GM12878 (cell line): Measurements from ENCODE around the gene ITGA7. TPM values are rescaled to one million over a fixed set of nuclear protein-coding genes. Genes with fewer than 3 reads are reported as not detected.

Experiments used
- ATAC-seq: fragments of 200-7000 bp; cut with Tn5 transposase; 3 replicates; pipeline ENCODE4 v1.9.1; 2020; ENCODE audit warnings: mild to moderate bottlenecking, moderate library complexity
- BruUV-seq: library from RNA; stranded (reverse); fragments of 400-500 nt; replicated peaks from 2 replicates; lab custom pipeline; 2021; lab: Mats Ljungman, UMichigan
- CTCF ChIA-PET: fragments of 300-600 bp; sonication (Branson Sonifier 250); formaldehyde crosslinking; extraction: SDS; loops from one replicate; lab custom pipeline; 2021; ENCODE audit warnings: inconsistent platforms; lab: Yijun Ruan, JAX
- POLR2A ChIA-PET: fragments of 350-600 bp; formaldehyde crosslinking; extraction: SDS; loops from one replicate; lab custom pipeline; 2021; ENCODE audit warnings: inconsistent platforms; lab: Charles Lee
- RAD21 ChIA-PET: fragments of 300-600 bp; sonication (Branson Sonifier 250); formaldehyde crosslinking; loops from one replicate; lab custom pipeline; 2023; ENCODE audit warnings: antibody characterized with exemption; ENCODE audit not compliant: unreplicated experiment; lab: Charles Lee
- SMC1A ChIA-PET: fragments of 300-600 bp; sonication (Branson Sonifier 250); formaldehyde crosslinking; loops from one replicate; lab custom pipeline; 2023; ENCODE audit not compliant: unreplicated experiment, uncharacterized antibody; lab: Charles Lee
- DNase-seq: peaks from one replicate; pipeline ENCODE4 v3.0.0-alpha.2; 2011; ENCODE audit warnings: low read depth, low spot score
- FAIRE-seq: peaks from 3 replicates; lab custom pipeline; 2011; peaks lifted over from hg19 to GRCh38; lab: Jason Lieb, UNC
- H2AFZ ChIP-seq: 2 replicates; pipeline ENCODE4 v1.6.0; 2011; ENCODE audit warnings: low read depth, low read length, control low read depth; ENCODE audit not compliant: control insufficient read depth
- H3K27ac ChIP-seq: 2 replicates; pipeline ENCODE4 v1.5.1; 2011; ENCODE audit warnings: control low read depth; ENCODE audit not compliant: control insufficient read depth, insufficient read depth
- H3K27me3 ChIP-seq, 2 experiments: replicated peaks in 1 of 2; 2 replicates each; pipeline versions ENCODE4 v1.6.0 to v1.6.1; 2011; ENCODE audit warnings: low read length in 1 of 2; ENCODE audit not compliant: control insufficient read depth in 2 of 2, insufficient read depth in 2 of 2
- H3K36me3 ChIP-seq, 2 experiments: 2 replicates each; pipeline ENCODE4 v1.5.1; 2011; ENCODE audit warnings: low read length in 1 of 2; ENCODE audit not compliant: control insufficient read depth in 2 of 2, insufficient read depth in 2 of 2
- H3K4me1 ChIP-seq: 2 replicates; pipeline ENCODE4 v1.6.1; 2011; ENCODE audit warnings: mild to moderate bottlenecking, low read length, moderate library complexity, mixed read lengths; ENCODE audit not compliant: control insufficient read depth, insufficient read depth
- H3K4me2 ChIP-seq: 2 replicates; pipeline ENCODE4 v1.6.0; 2011; ENCODE audit warnings: control low read depth; ENCODE audit not compliant: control insufficient read depth, insufficient read depth
- H3K4me3 ChIP-seq: fragments of 200-600 bp; sonication (generic); 2 replicates; pipeline ENCODE4 v1.5.1; 2016
- H3K79me2 ChIP-seq: 2 replicates; pipeline ENCODE4 v1.6.0; 2011; ENCODE audit warnings: low read length; ENCODE audit not compliant: control insufficient read depth, insufficient read depth
- H3K9ac ChIP-seq: 2 replicates; pipeline ENCODE4 v1.8.0; 2011; ENCODE audit warnings: low read length, control low read depth, mixed read lengths; ENCODE audit not compliant: control insufficient read depth, insufficient read depth
- H3K9me3 ChIP-seq: replicated peaks from 3 replicates; pipeline ENCODE4 v1.5.1; 2011; ENCODE audit warnings: mild to moderate bottlenecking, low read length; ENCODE audit not compliant: control insufficient read depth, insufficient read depth
- H4K20me1 ChIP-seq: 2 replicates; pipeline ENCODE4 v1.6.0; 2011; ENCODE audit not compliant: control insufficient read depth, insufficient read depth
- BCL3 ChIP-seq: IDR thresholded peaks from 2 replicates; pipeline ENCODE4 v1.6.1; 2011; ENCODE audit warnings: borderline replicate concordance, low read depth, mild to moderate bottlenecking, moderate library complexity, low read length; ENCODE audit not compliant: insufficient read depth, poor library complexity, severe bottlenecking
- CREM ChIP-seq: IDR thresholded peaks from 2 replicates; pipeline ENCODE4 v1.6.1; 2014; ENCODE audit warnings: antibody characterized with exemption, low read depth
- E2F8 ChIP-seq: fragments of 450-650 bp; IDR thresholded peaks from 2 replicates; pipeline ENCODE4 v1.6.1; 2018; ENCODE audit warnings: mild to moderate bottlenecking, low read depth, moderate library complexity; ENCODE audit not compliant: partially characterized antibody
- EP300 ChIP-seq, 2 experiments: fragments of 150-350 bp in 1 of 2; IDR thresholded peaks; 2 replicates each; pipeline ENCODE4 v1.6.1; 2011 to 2012; ENCODE audit warnings: low read depth in 2 of 2, low read length in 2 of 2, borderline replicate concordance in 1 of 2, improper control_type of control experiment in 1 of 2, inconsistent platforms in 1 of 2; ENCODE audit not compliant: control insufficient read depth in 1 of 2
- FOS ChIP-seq: IDR thresholded peaks from 3 replicates; pipeline ENCODE4 v1.6.1; 2011; ENCODE audit warnings: borderline replicate concordance; ENCODE audit not compliant: insufficient read length; ENCODE audit errors: extremely low read depth
- HSF1 ChIP-seq: fragments of 150-350 bp; IDR thresholded peaks from 2 replicates; pipeline ENCODE4 v1.6.1; 2014; ENCODE audit warnings: mild to moderate bottlenecking, low read depth, low read length
- IKZF1 ChIP-seq: fragments of 450-650 bp; conservative IDR thresholded peaks from 2 replicates; pipeline ENCODE4 v1.6.1; 2017; ENCODE audit warnings: antibody characterized with exemption, mild to moderate bottlenecking
- IRF3 ChIP-seq: fragments of 450-650 bp; IDR thresholded peaks from 2 replicates; pipeline ENCODE4 v1.6.1; 2014; ENCODE audit warnings: mild to moderate bottlenecking
- NRF1 ChIP-seq: conservative IDR thresholded peaks from 2 replicates; pipeline ENCODE4 v1.6.1; 2011; ENCODE audit warnings: mild to moderate bottlenecking, low read depth, low read length, improper control_type of control experiment
- RAD21 ChIP-seq: IDR thresholded peaks from 2 replicates; pipeline ENCODE4 v1.6.1; 2011; ENCODE audit warnings: mild to moderate bottlenecking, low read depth, low read length, moderate library complexity; ENCODE audit not compliant: insufficient read depth
- RAD51 ChIP-seq: fragments of 450-650 bp; IDR thresholded peaks from 2 replicates; pipeline ENCODE4 v1.6.1; 2016; ENCODE audit warnings: moderate library complexity, mild to moderate bottlenecking, inconsistent platforms
- SIX5 ChIP-seq: IDR thresholded peaks from 2 replicates; pipeline ENCODE4 v1.6.1; 2011; ENCODE audit warnings: mild to moderate bottlenecking, low read depth, low read length, moderate library complexity; ENCODE audit not compliant: severe bottlenecking
- SREBF2 ChIP-seq: IDR thresholded peaks from 2 replicates; pipeline ENCODE4 v1.6.1; 2012; ENCODE audit warnings: mild to moderate bottlenecking, low read length
- STAT1 ChIP-seq: fragments of 450-650 bp; conservative IDR thresholded peaks from 2 replicates; pipeline ENCODE4 v1.6.1; 2014; ENCODE audit warnings: antibody characterized with exemption, mild to moderate bottlenecking
- USF2 ChIP-seq: IDR thresholded peaks from 2 replicates; pipeline ENCODE4 v1.6.1; 2011; ENCODE audit warnings: low read depth, low read length, improper control_type of control experiment, borderline replicate concordance
- ZZZ3 ChIP-seq: IDR thresholded peaks from 2 replicates; pipeline ENCODE4 v1.6.1; 2011; ENCODE audit warnings: low read depth; ENCODE audit not compliant: control insufficient read depth, insufficient read length
- WGBS: methylation state at CpG from one replicate; pipeline ENCODE4 v1.1.6; 2016; ENCODE audit warnings: low lambda C conversion rate; ENCODE audit not compliant: insufficient replicate concordance, insufficient coverage; ENCODE audit errors: missing lambda C conversion rate; 5-methylcytosine and 5-hydroxymethylcytosine counted together
- in situ Hi-C: fragments of 300-500 bp; cut with MboI; formaldehyde crosslinking; loops from 9 replicates; pipeline ENCODE4 v1.14.3; 2018; ENCODE audit warnings: mixed read lengths
- intact Hi-C: fragments of 100-400 bp; cut with micrococcal nuclease; formaldehyde crosslinking; loops from one replicate; pipeline ENCODE4 v1.14.2; 2022; ENCODE audit not compliant: unreplicated experiment
- polyA plus RNA-seq, 11 experiments: library from polyadenylated mRNA; depleted of rRNA in 4 of 11; unstranded in 6 of 11; stranded (reverse) in 5 of 11; fragments of >200 nt; fragmentation: Nextera tagmentation in 4 of 11; fragmentation: Illumina TruSeq in 1 of 11; extraction: Ambion mirVana in 4 of 11; extraction: Trizol in 1 of 11; gene quantifications; 1 replicate in 1 of 11; 2 replicates in 10 of 11; pipeline versions ENCODE4 v1.2.1 to v1.2.3, GENCODE V29; 2011 to 2016; ENCODE audit warnings: inconsistent platforms in 2 of 11, missing spikeins in 2 of 11, low read depth in 1 of 11
- total RNA-seq, 4 experiments: library from RNA; depleted of rRNA in 3 of 4; stranded (reverse); fragments of >200 nt in 3 of 4; fragmentation: Illumina TruSeq in 1 of 4; extraction: Trizol in 1 of 4; gene quantifications; 2 replicates each; pipeline versions ENCODE4 v1.2.1 to v1.2.3, GENCODE V29; 2013 to 2021

The ITGA7 gene
- total and polyA plus RNA-seq, 10 of the 15 experiments (the other 5 are each of a cell fraction or from before 2014, with no cell fraction given), result 0.18 to 5.1 (median 1.5) TPM

- ChIA-PET POLR2A (no interaction called here), RAD21 (no interaction called here), CTCF (interaction anchor here (1.2 to 2.1 kb wide), 5 partner anchors 18 to 78 kb away, joined by 3 to 8 read pairs (median 4); a partner anchor contains a TSS), SMC1A (interaction anchor here (0.6 to 0.9 kb wide), 2 partner anchors 11 to 52 kb away, joined by 3 read pairs; partner anchors contain the start of gene BLOC1S1)
- DNase-seq (no peak), ATAC-seq (no peak), FAIRE-seq (no peak)
- Histone ChIP-seq H3K9me3 (no peaks in the 10 kb centered on the region; the same call in 2 of the 3 replicates), H3K27ac (no peak overlapping the region), H3K4me3 (no peak overlapping the region), H3K4me1 (peaks cover 7% of the 10 kb centered on the region), H3K9ac (no peak overlapping the region), H3K79me2 (no peaks in the 10 kb centered on the region), H3K36me3 (no peaks in the 10 kb centered on the region), H3K27me3 (no peaks in the 10 kb centered on the region), H3K4me2 (no peak overlapping the region), H4K20me1 (no peaks in the 10 kb centered on the region), H2AFZ (no peak overlapping the region)
- no TSS peak for BruUV-seq
- WGBS, result 0% methylated on average over 1 of the region's 1 CpG
- in situ Hi-C loops, result no loop called here
- intact Hi-C loops, result no loop called here
- TF ChIP-seq FOS, result no peak
- TF ChIP-seq E2F8, result no peak
- no peak for TF ChIP-seq STAT1
- TF ChIP-seq CREM, result no peak
- TF ChIP-seq BCL3, result no peak
- TF ChIP-seq SREBF2, result no peak
- TF ChIP-seq NRF1, result no peak
- TF ChIP-seq HSF1, result no peak
- TF ChIP-seq EP300 (IDR thresholded peaks at IDR 0.05; ENCODE audit: borderline replicate concordance in 1 of 2, control insufficient read depth in 1 of 2, low read depth in 2 of 2, low read length in 2 of 2), result no peak
- no peak for TF ChIP-seq ZZZ3
- no peak for TF ChIP-seq USF2
- TF ChIP-seq IKZF1, result no peak
- TF ChIP-seq SIX5, result no peak
- no peak for TF ChIP-seq RAD21
- TF ChIP-seq RAD51, result no peak
- TF ChIP-seq IRF3, result no peak
Measured at GRCh38 chr12:55663391-55663790, 44.3 kb downstream of the ITGA7 start.
